ENCODE measurements around the gene SDF2L1.
"Not testable (repeated sequence)": the region's sequence is repeated elsewhere in the genome, so short reads cannot be mapped to it uniquely, and the experiment has no call there.

SDF2L1 gene

GRCh38 chr22:21606775-21607174, 35.3 kb upstream of the SDF2L1 start:
- H3K27ac ChIP-seq, result no peak overlapping the region
- TF ChIP-seq CTCF (IDR thresholded peaks at IDR 0.05), result no peak
- H3K9me3 ChIP-seq, result no peaks in the 10 kb centered on the region
- intact Hi-C loops (cut with DNase I; ENCODE audit: low total_unique reads), result no loop called here
- H3K4me3 ChIP-seq, result no peak overlapping the region
- DNase-seq, result no peak
- peaks cover 0 to 24% (median 5%) of the 10 kb centered on the region in 4 donors for H3K4me1 ChIP-seq
- H3K27me3 ChIP-seq, result no peaks in the 10 kb centered on the region
- H3K36me3 ChIP-seq, result peaks cover 7 to 17% (median 13%) of the 10 kb centered on the region in 3 donors

- DNase-seq; intact Hi-C loops (cut with DNase I; ENCODE audit: low total_unique reads): not testable (repeated sequence)
Observed at GRCh38 chr22:21609556-21610157, 32.4 kb upstream of the SDF2L1 start.

GRCh38 chr22:21611210-21611977, 30.7 kb upstream of the SDF2L1 start:
- DNase-seq, result no peak
- intact Hi-C loops (cut with DNase I; ENCODE audit: low total_unique reads), result no loop called here
- H3K4me1 ChIP-seq, result peaks cover 0 to 7% (median 5%) of the 10 kb centered on the region in 4 donors
- TF ChIP-seq CTCF (IDR thresholded peaks at IDR 0.05), result no peak
- H3K36me3 ChIP-seq, result peaks cover 7 to 56% (median 30%) of the 10 kb centered on the region in 3 donors
- no peaks in the 10 kb centered on the region for H3K27me3 ChIP-seq
- no peak overlapping the region for H3K4me3 ChIP-seq
- no peaks in the 10 kb centered on the region for H3K9me3 ChIP-seq
- no peak overlapping the region for H3K27ac ChIP-seq

More at GRCh38 chr22:21609556-21610157, 32.4 kb upstream of the SDF2L1 start:
- H3K27ac ChIP-seq, H3K9me3 ChIP-seq, H3K27me3 ChIP-seq, H3K4me3 ChIP-seq: not testable (repeated sequence)
- Histone ChIP-seq H3K36me3 (peaks cover 7 to 42% (median 26%) of the 10 kb centered on the region in 3 donors), H3K4me1 (peaks cover 0 to 13% (median 5%) of the 10 kb centered on the region in 4 donors)

- H3K36me3 ChIP-seq, result peaks cover 7 to 56% (median 30%) of the 10 kb centered on the region in 3 donors
- H3K4me3 ChIP-seq, result no peak overlapping the region
- intact Hi-C loops (cut with DNase I; ENCODE audit: low total_unique reads), result no loop called here
- no peak overlapping the region for H3K27ac ChIP-seq
- H3K4me1 ChIP-seq, result no peaks in the 10 kb centered on the region
- no peak for TF ChIP-seq CTCF (IDR thresholded peaks at IDR 0.05)
- DNase-seq, result no peak
- no peaks in the 10 kb centered on the region for H3K9me3 ChIP-seq
- no peaks in the 10 kb centered on the region for H3K27me3 ChIP-seq
Observed at GRCh38 chr22:21612858-21613257, 29.2 kb upstream of the SDF2L1 start.

GRCh38 chr22:21613553-21614233, 28.4 kb upstream of the SDF2L1 start:
- no peaks in the 10 kb centered on the region for H3K4me1 ChIP-seq
- TF ChIP-seq CTCF (IDR thresholded peaks at IDR 0.05), result no peak
- H3K9me3 ChIP-seq, result no peaks in the 10 kb centered on the region
- H3K4me3 ChIP-seq, result no peak overlapping the region
- no peak for DNase-seq
- intact Hi-C loops (cut with DNase I; ENCODE audit: low total_unique reads), result no loop called here
- no peak overlapping the region for H3K27ac ChIP-seq
- H3K27me3 ChIP-seq, result no peaks in the 10 kb centered on the region
- peaks cover 7 to 58% (median 30%) of the 10 kb centered on the region in 3 donors for H3K36me3 ChIP-seq

GRCh38 chr22:21615731-21616130, 26.4 kb upstream of the SDF2L1 start:
- no peaks in the 10 kb centered on the region for H3K4me1 ChIP-seq
- intact Hi-C loops (cut with DNase I; ENCODE audit: low total_unique reads), result no loop called here
- H3K27me3 ChIP-seq, result no peaks in the 10 kb centered on the region
- H3K27ac ChIP-seq, result no peak overlapping the region
- no peaks in the 10 kb centered on the region for H3K9me3 ChIP-seq
- peaks cover 7 to 59% (median 28%) of the 10 kb centered on the region in 3 donors for H3K36me3 ChIP-seq
- TF ChIP-seq CTCF (IDR thresholded peaks at IDR 0.05), result no peak
- no peak overlapping the region for H3K4me3 ChIP-seq
- no peak for DNase-seq

GRCh38 chr22:21617337-21617736, 24.8 kb upstream of the SDF2L1 start:
- H3K4me3 ChIP-seq; H3K27ac ChIP-seq; intact Hi-C loops (cut with DNase I; ENCODE audit: low total_unique reads); H3K27me3 ChIP-seq; DNase-seq; H3K9me3 ChIP-seq; H3K4me1 ChIP-seq: not testable (repeated sequence)
- peaks cover 0 to 52% (median 12%) of the 10 kb centered on the region in 3 donors for H3K36me3 ChIP-seq

Data from tibial artery (tissue), 4 donors.